RWPE2 (cell line): ENCODE data around the gene ENDOU.

ENCODE experiments used
- ATAC-seq: fragments of 200-7000 bp; cut with Tn5 transposase; 3 replicates; pipeline ENCODE4 v1.9.1; 2021; ENCODE audit warnings: low read depth
- DNase-seq: peaks from one replicate; pipeline ENCODE4 v3.0.0-alpha.2; 2020; ENCODE audit warnings: low spot score
- H3K27ac ChIP-seq: fragments of 450-650 bp; 2 replicates; pipeline ENCODE4 v1.5.1; 2017; ENCODE audit warnings: mild to moderate bottlenecking; ENCODE audit not compliant: poor library complexity, severe bottlenecking
- H3K27me3 ChIP-seq: fragments of 250-450 bp; sonication (Bioruptor Pico); 2 replicates; pipeline ENCODE4 v1.5.1; 2021; ENCODE audit warnings: mild to moderate bottlenecking, moderate library complexity; ENCODE audit not compliant: insufficient read depth, poor library complexity, severe bottlenecking
- H3K36me3 ChIP-seq: fragments of 250-450 bp; sonication (Bioruptor Pico); 2 replicates; pipeline ENCODE4 v1.5.1; 2020; ENCODE audit warnings: low read depth, mild to moderate bottlenecking, moderate library complexity
- H3K4me1 ChIP-seq: fragments of 250-450 bp; sonication (Bioruptor Pico); 2 replicates; pipeline ENCODE4 v1.5.1; 2021; ENCODE audit warnings: mild to moderate bottlenecking, moderate library complexity; ENCODE audit not compliant: insufficient read depth, poor library complexity, severe bottlenecking
- H3K4me3 ChIP-seq: fragments of 250-450 bp; sonication (Bioruptor Pico); 2 replicates; pipeline ENCODE4 v1.5.1; 2021; ENCODE audit warnings: mild to moderate bottlenecking, moderate library complexity; ENCODE audit not compliant: severe bottlenecking
- H3K9me3 ChIP-seq: fragments of 250-450 bp; sonication (Bioruptor Pico); 2 replicates; pipeline ENCODE4 v1.5.1; 2021; ENCODE audit warnings: mild to moderate bottlenecking, moderate library complexity; ENCODE audit not compliant: severe bottlenecking
- CTCF ChIP-seq: fragments of 450-650 bp; IDR thresholded peaks from one replicate; pipeline ENCODE4 v1.5.1; 2017; ENCODE audit warnings: mild to moderate bottlenecking, moderate library complexity; ENCODE audit not compliant: poor library complexity, severe bottlenecking

ENDOU gene

DNA sequence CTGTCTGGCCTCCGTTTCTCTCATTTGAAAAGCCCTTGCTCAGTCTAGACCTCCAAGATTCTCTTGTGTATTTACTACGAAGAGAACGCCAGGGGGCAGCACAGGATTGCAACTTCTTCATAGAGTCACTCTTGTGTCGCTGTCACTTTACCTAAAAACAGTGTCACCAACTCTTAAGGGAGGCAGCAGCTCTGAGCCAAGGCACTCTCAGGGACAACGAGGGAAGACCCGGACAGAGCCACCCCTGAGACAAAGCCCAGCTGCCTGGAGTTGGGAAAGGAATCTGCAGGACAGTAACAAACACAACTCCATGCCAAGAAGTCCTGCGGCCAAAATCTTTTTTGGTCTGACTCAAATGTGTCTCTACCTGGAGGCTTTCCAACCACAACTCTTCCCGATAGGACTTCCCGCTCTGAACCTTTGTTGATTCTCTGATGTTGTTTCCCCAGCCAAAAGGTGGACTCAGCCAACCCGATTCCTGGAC, 9.9 kb downstream of the ENDOU start:
- H3K27me3 ChIP-seq = no peaks in the 10 kb centered on the region
- no peak overlapping the region for H3K4me3 ChIP-seq
- H3K36me3 ChIP-seq = no peaks in the 10 kb centered on the region
- no peaks in the 10 kb centered on the region for H3K9me3 ChIP-seq
- H3K27ac ChIP-seq = no peak overlapping the region
- peak; percentile 90 for TF ChIP-seq CTCF
- ATAC-seq (peak; percentile 67), DNase-seq (no peak)
- H3K4me1 ChIP-seq = peaks cover 5% of the 10 kb centered on the region

GRCh38 chr12:47714826-47715386, 10.4 kb downstream of the ENDOU start:
- no peak overlapping the region for H3K27ac ChIP-seq
- H3K36me3 ChIP-seq = no peaks in the 10 kb centered on the region
- DNase-seq = no peak
- no peak for TF ChIP-seq CTCF
- H3K9me3 ChIP-seq = no peaks in the 10 kb centered on the region
- H3K4me3 ChIP-seq = no peak overlapping the region
- no peaks in the 10 kb centered on the region for H3K27me3 ChIP-seq
- no peak for ATAC-seq
- peaks cover 5% of the 10 kb centered on the region for H3K4me1 ChIP-seq

- Histone ChIP-seq H3K4me3 (no peak overlapping the region), H3K36me3 (no peaks in the 10 kb centered on the region), H3K27ac (no peak overlapping the region), H3K9me3 (no peaks in the 10 kb centered on the region), H3K27me3 (no peaks in the 10 kb centered on the region), H3K4me1 (peaks cover 10% of the 10 kb centered on the region)
- TF ChIP-seq CTCF = no peak
- no peak for ATAC-seq
- DNase-seq = no peak
Observed at GRCh38 chr12:47712171-47712570, 13.1 kb downstream of the ENDOU start.

GRCh38 chr12:47711448-47711847, 13.8 kb downstream of the ENDOU start:
- no peak for TF ChIP-seq CTCF
- no peak overlapping the region for H3K27ac ChIP-seq
- H3K4me3 ChIP-seq = no peak overlapping the region
- no peak for DNase-seq
- no peaks in the 10 kb centered on the region for H3K36me3 ChIP-seq
- no peaks in the 10 kb centered on the region for H3K27me3 ChIP-seq
- ATAC-seq = no peak
- peaks cover 16% of the 10 kb centered on the region for H3K4me1 ChIP-seq
- H3K9me3 ChIP-seq = no peaks in the 10 kb centered on the region

DNA sequence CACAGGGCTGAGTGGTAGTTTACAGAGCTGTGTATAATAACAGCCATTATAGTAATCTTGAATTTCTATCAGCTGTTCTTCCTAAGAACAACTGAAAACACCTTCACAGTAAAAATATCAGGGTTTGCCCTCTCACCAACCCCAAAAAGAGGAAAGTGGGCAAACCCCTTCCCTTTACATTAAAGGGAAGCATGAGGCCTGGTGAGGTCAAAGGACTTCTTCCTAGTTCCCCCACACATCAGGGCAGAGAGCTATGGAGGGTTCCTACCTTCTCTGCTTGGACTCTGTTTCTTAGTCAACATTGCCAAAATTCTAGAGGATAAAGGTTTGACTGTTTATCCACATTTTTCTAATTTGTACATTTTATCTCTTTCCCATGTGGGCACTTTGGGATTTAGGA, 15.0 kb downstream of the ENDOU start:
- Histone ChIP-seq H3K9me3 (no peaks in the 10 kb centered on the region), H3K27me3 (no peaks in the 10 kb centered on the region), H3K27ac (no peak overlapping the region), H3K36me3 (no peaks in the 10 kb centered on the region), H3K4me1 (peaks cover 11% of the 10 kb centered on the region), H3K4me3 (no peak overlapping the region)
- ATAC-seq (no peak), DNase-seq (no peak)
- no peak for TF ChIP-seq CTCF
